Measurements from ENCODE around the gene FAF1. TPM values are rescaled to one million over a fixed set of nuclear protein-coding genes. Genes with fewer than 3 reads are reported as not detected.

Gene FAF1
- total and polyA plus RNA-seq, 4 donors: 27.2 to 51.6 (median 37.1) TPM

DNA sequence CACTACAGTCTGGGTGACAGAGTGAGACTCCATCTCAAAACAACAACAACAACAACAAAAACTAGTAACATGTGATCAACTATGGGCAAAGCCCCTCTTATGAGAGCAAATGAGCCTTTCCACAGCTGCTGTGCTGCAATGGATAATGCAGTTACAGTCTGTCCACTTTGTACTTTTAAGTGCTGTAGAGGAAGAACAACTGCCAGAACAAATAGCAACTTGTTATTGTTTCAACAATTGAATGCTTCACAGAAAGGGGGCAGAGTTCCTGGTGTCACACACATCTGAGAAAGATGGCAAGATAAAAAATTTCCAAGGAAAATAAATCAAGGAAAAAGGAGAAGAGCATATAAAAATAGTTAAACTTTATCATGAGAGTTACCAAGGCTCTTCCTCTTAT, 293.2 kb downstream of the FAF1 start:
- peak in 2 of 3 donors; percentile 10 to 11 for DNase-seq
- TF ChIP-seq, protein P1, sequence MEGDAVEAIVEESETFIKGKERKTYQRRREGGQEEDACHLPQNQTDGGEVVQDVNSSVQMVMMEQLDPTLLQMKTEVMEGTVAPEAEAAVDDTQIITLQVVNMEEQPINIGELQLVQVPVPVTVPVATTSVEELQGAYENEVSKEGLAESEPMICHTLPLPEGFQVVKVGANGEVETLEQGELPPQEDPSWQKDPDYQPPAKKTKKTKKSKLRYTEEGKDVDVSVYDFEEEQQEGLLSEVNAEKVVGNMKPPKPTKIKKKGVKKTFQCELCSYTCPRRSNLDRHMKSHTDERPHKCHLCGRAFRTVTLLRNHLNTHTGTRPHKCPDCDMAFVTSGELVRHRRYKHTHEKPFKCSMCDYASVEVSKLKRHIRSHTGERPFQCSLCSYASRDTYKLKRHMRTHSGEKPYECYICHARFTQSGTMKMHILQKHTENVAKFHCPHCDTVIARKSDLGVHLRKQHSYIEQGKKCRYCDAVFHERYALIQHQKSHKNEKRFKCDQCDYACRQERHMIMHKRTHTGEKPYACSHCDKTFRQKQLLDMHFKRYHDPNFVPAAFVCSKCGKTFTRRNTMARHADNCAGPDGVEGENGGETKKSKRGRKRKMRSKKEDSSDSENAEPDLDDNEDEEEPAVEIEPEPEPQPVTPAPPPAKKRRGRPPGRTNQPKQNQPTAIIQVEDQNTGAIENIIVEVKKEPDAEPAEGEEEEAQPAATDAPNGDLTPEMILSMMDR (IDR thresholded peaks at IDR 0.05; ENCODE audit: control extremely low read depth, extremely low read depth): no peak
- Histone ChIP-seq H3K9me3 (ENCODE audit: control insufficient read depth in 4 of 4, insufficient read depth in 3 of 4, low read length in 3 of 4) (no peaks in the 10 kb centered on the region), H3K27ac (ENCODE audit: low read depth in 1 of 2, low read length in 1 of 2) (no peak overlapping the region), H3K36me3 (ENCODE audit: control insufficient read depth in 4 of 4, insufficient read depth in 4 of 4, low read length in 4 of 4) (no peaks in the 10 kb centered on the region), H3K27me3 (ENCODE audit: control insufficient read depth in 3 of 3, insufficient read depth in 3 of 3, low read length in 2 of 3) (no peaks in the 10 kb centered on the region), H3K9ac (ENCODE audit: insufficient read depth in 1 of 2, low read length in 2 of 2) (no peak overlapping the region), H3K4me1 (ENCODE audit: control insufficient read depth in 5 of 5, insufficient read depth in 5 of 5, low read length in 5 of 5) (peaks cover 2 to 30% (median 8%) of the 10 kb centered on the region in 5 donors), H3K4me3 (no peak overlapping the region)
- no peak for ATAC-seq (ENCODE audit: insufficient read depth, low FRiP score)

DNA sequence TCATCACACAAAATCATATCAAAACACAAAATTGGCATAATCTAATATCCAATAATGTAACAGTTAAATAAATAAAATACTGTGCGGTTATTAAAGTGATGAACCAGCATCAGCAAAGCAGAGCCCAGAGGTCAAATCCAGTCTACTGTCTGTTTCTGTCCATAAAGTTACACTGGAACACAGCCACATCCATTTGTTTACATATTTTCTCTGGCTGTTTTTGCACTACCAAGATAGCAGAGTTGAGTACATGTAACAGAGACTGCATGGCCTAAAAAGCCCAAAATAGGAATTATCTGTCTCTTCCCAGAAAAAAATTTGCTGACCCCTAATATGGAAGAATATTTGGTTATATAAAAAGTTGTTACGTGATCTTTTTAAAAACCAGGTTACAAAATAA, 294.7 kb downstream of the FAF1 start:
- H3K27me3 ChIP-seq (ENCODE audit: control insufficient read depth in 3 of 3, insufficient read depth in 3 of 3, low read length in 2 of 3): no peaks in the 10 kb centered on the region
- no peak overlapping the region for H3K9ac ChIP-seq (ENCODE audit: insufficient read depth in 1 of 2, low read length in 2 of 2)
- ATAC-seq (ENCODE audit: insufficient read depth, low FRiP score): no peak
- TF ChIP-seq, protein P1 (IDR thresholded peaks at IDR 0.05; ENCODE audit: control extremely low read depth, extremely low read depth): no peak
- no peaks in the 10 kb centered on the region for H3K9me3 ChIP-seq (ENCODE audit: control insufficient read depth in 4 of 4, insufficient read depth in 3 of 4, low read length in 3 of 4)
- H3K36me3 ChIP-seq (ENCODE audit: control insufficient read depth in 4 of 4, insufficient read depth in 4 of 4, low read length in 4 of 4): no peaks in the 10 kb centered on the region
- peaks cover 2 to 30% (median 8%) of the 10 kb centered on the region in 5 donors for H3K4me1 ChIP-seq (ENCODE audit: control insufficient read depth in 5 of 5, insufficient read depth in 5 of 5, low read length in 5 of 5)
- no peak overlapping the region for H3K4me3 ChIP-seq
- WGBS, 2 donors: 77 to 82% methylated on average over 2 of the region's 2 CpGs
- DNase-seq: peak in 2 of 3 donors; percentile 67 to 83
- no peak overlapping the region for H3K27ac ChIP-seq (ENCODE audit: low read depth in 1 of 2, low read length in 1 of 2)

DNA sequence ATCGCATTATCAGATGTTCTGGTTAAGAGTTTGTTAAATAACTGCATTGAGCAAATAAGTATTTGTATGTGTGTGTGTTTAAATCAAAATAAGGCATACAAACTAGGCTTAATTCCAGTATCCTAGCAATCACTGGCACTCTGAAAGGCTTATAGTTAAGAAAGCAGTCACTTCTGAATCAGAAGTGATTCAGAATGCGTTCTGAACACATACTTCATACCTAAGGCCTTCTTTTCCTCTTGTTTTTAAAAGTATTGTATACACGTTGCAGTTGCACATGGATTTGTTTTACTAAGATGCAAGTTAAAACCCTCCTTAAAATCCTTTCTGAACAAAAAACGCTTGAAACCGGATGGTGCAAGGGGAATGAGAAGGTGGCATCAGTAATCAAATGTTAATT, 298.4 kb downstream of the FAF1 start:
- Histone ChIP-seq H3K9me3 (ENCODE audit: control insufficient read depth in 4 of 4, insufficient read depth in 3 of 4, low read length in 3 of 4) (no peaks in the 10 kb centered on the region), H3K4me3 (no peak overlapping the region), H3K36me3 (ENCODE audit: control insufficient read depth in 4 of 4, insufficient read depth in 4 of 4, low read length in 4 of 4) (no peaks in the 10 kb centered on the region), H3K9ac (ENCODE audit: insufficient read depth in 1 of 2, low read length in 2 of 2) (no peak overlapping the region), H3K4me1 (ENCODE audit: control insufficient read depth in 5 of 5, insufficient read depth in 5 of 5, low read length in 5 of 5) (peaks cover 0 to 16% (median 0%) of the 10 kb centered on the region in 5 donors), H3K27ac (ENCODE audit: low read depth in 1 of 2, low read length in 1 of 2) (no peak overlapping the region), H3K27me3 (ENCODE audit: control insufficient read depth in 3 of 3, insufficient read depth in 3 of 3, low read length in 2 of 3) (no peaks in the 10 kb centered on the region)
- no peak for ATAC-seq (ENCODE audit: insufficient read depth, low FRiP score)
- TF ChIP-seq, protein P1 (IDR thresholded peaks at IDR 0.05; ENCODE audit: control extremely low read depth, extremely low read depth): no peak
- no peak for DNase-seq
- 68 to 89% methylated on average over 5 of the region's 5 CpGs for WGBS, 2 donors

DNA sequence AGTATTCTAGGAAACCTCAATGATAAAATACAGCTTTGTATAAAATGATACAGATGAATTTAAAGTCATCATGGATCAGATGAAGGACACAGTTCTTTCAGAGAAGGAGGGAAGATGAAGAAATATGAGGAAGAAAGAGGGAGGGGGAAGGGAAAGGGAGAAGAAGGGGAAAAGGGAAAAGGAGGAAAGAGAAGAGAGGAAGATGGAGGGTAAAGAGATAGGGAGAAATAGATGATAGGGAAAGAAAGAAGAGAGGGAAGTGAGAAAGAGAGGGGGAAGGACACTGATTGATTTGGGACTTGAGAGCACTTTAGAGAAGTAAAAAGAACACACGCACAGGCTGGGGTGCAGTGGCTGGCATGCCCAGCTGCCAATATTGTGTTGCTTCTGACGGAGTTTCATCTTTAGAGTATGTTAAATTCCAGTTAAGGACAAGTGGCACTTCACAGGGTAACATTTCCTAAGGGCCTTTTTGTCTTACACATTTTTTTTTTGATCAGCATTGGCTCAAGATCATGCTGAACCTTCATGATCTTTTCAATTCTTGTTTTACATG, 300.9 kb downstream of the FAF1 start:
- ATAC-seq (ENCODE audit: insufficient read depth, low FRiP score) (no peak), DNase-seq (peak; percentile 7 to 53 (median 19))
- no peaks in the 10 kb centered on the region for H3K9me3 ChIP-seq (ENCODE audit: control insufficient read depth in 4 of 4, insufficient read depth in 3 of 4, low read length in 3 of 4)
- no peak overlapping the region for H3K27ac ChIP-seq (ENCODE audit: low read depth in 1 of 2, low read length in 1 of 2)
- no peaks in the 10 kb centered on the region for H3K36me3 ChIP-seq (ENCODE audit: control insufficient read depth in 4 of 4, insufficient read depth in 4 of 4, low read length in 4 of 4)
- WGBS, 2 donors: 68 to 79% methylated on average over 2 of the region's 2 CpGs
- TF ChIP-seq, protein P1 (IDR thresholded peaks at IDR 0.05; ENCODE audit: control extremely low read depth, extremely low read depth): no peak
- H3K27me3 ChIP-seq (ENCODE audit: control insufficient read depth in 3 of 3, insufficient read depth in 3 of 3, low read length in 2 of 3): no peaks in the 10 kb centered on the region
- no peak overlapping the region for H3K4me3 ChIP-seq
- peaks cover 0 to 8% (median 0%) of the 10 kb centered on the region in 5 donors for H3K4me1 ChIP-seq (ENCODE audit: control insufficient read depth in 5 of 5, insufficient read depth in 5 of 5, low read length in 5 of 5)
- H3K9ac ChIP-seq (ENCODE audit: insufficient read depth in 1 of 2, low read length in 2 of 2): no peak overlapping the region
